Endothelial cell of umbilical vein (primary cell): ENCODE measurements around the gene PSKH1. TPM values are rescaled to one million over a fixed set of nuclear protein-coding genes. Genes with fewer than 3 reads are reported as not detected.

ENCODE experiments used
- BruUV-seq: library from RNA; stranded (reverse); fragments of 400-500 nt; replicated peaks from 2 replicates; lab custom pipeline; 2021; lab: Mats Ljungman, UMichigan
- CTCF ChIA-PET: fragments of 300-600, 350-600 bp; sonication (Branson Sonifier 250); formaldehyde crosslinking; loops from one replicate; lab custom pipeline; 2021; ENCODE audit warnings: antibody characterized with exemption, inconsistent platforms; lab: Charles Lee
- POLR2A ChIA-PET: fragments of 300-600, 350-600 bp; sonication (Branson Sonifier 250); formaldehyde crosslinking; loops from one replicate; lab custom pipeline; 2021; ENCODE audit warnings: antibody characterized with exemption, inconsistent platforms; lab: Charles Lee
- DNase-seq: peaks from one replicate; pipeline ENCODE4 v3.0.0-alpha.2; 2011; ENCODE audit warnings: low read depth, low spot score
- FAIRE-seq: peaks from 2 replicates; lab custom pipeline; 2011; peaks lifted over from hg19 to GRCh38; lab: Jason Lieb, UNC
- H2AFZ ChIP-seq: 2 replicates; pipeline ENCODE4 v1.6.0; 2012; ENCODE audit warnings: low read depth, low read length, control low read depth, inconsistent platforms
- H3K27ac ChIP-seq: 2 replicates; pipeline ENCODE4 v1.5.1; 2011; ENCODE audit warnings: low read depth, mild to moderate bottlenecking, control low read depth, low read length, moderate library complexity; ENCODE audit not compliant: insufficient read depth
- H3K27me3 ChIP-seq, 2 experiments: 2 replicates each; pipeline versions ENCODE4 v1.6.0 to v1.6.1; 2011; ENCODE audit warnings: low read length in 2 of 2, mixed read lengths in 1 of 2; ENCODE audit not compliant: control insufficient read depth in 2 of 2, insufficient read depth in 2 of 2
- H3K36me3 ChIP-seq, 2 experiments: 2 replicates in 1 of 2; 3 replicates in 1 of 2; pipeline ENCODE4 v1.5.1; 2011; ENCODE audit warnings: low read length in 2 of 2, mild to moderate bottlenecking in 1 of 2, moderate library complexity in 1 of 2; ENCODE audit not compliant: control insufficient read depth in 2 of 2, insufficient read depth in 2 of 2; ENCODE audit errors: extremely low read depth in 1 of 2
- H3K4me1 ChIP-seq: 3 replicates; pipeline ENCODE4 v1.5.1; 2011; ENCODE audit warnings: mild to moderate bottlenecking, low read length; ENCODE audit not compliant: control insufficient read depth, insufficient read depth; ENCODE audit errors: extremely low read depth
- H3K4me2 ChIP-seq: 2 replicates; pipeline ENCODE4 v1.6.1; 2011; ENCODE audit warnings: low read length, control low read depth, mixed read lengths; ENCODE audit not compliant: insufficient read depth
- H3K4me3 ChIP-seq, 3 experiments: fragments of 200-600 bp in 1 of 3; sonication (generic), shearing (Covaris generic) in 1 of 3; replicated peaks in 1 of 3; 2 replicates each; pipeline ENCODE4 v1.5.1; 2011 to 2016; ENCODE audit warnings: control low read depth in 3 of 3, low read length in 3 of 3, mild to moderate bottlenecking in 2 of 3, inconsistent platforms in 1 of 3, low read depth in 1 of 3, moderate library complexity in 1 of 3; ENCODE audit not compliant: insufficient read depth in 1 of 3
- H3K79me2 ChIP-seq: 2 replicates; pipeline ENCODE4 v1.6.0; 2012; ENCODE audit warnings: low read length, inconsistent platforms; ENCODE audit not compliant: control insufficient read depth, insufficient read depth
- H3K9ac ChIP-seq: replicated peaks from 2 replicates; pipeline ENCODE3; 2011; ENCODE audit warnings: low read length, control low read depth; ENCODE audit not compliant: insufficient read depth; ENCODE audit errors: extremely low read depth
- H3K9me1 ChIP-seq: replicated peaks from 3 replicates; pipeline ENCODE4 v1.6.0; 2011; ENCODE audit warnings: mild to moderate bottlenecking, low read length; ENCODE audit not compliant: control insufficient read depth, insufficient read depth; ENCODE audit errors: extremely low read depth
- H3K9me3 ChIP-seq: replicated peaks from 2 replicates; pipeline ENCODE4 v1.5.1; 2012; ENCODE audit warnings: low read length, inconsistent platforms; ENCODE audit not compliant: control insufficient read depth, insufficient read depth
- H4K20me1 ChIP-seq: replicated peaks from 2 replicates; pipeline ENCODE3; 2011; ENCODE audit warnings: mild to moderate bottlenecking, low read length; ENCODE audit not compliant: control insufficient read depth, insufficient read depth; ENCODE audit errors: extremely low read depth
- CTCF ChIP-seq, 2 donors: IDR thresholded peaks; 1 replicate in 1 of 2; 2 replicates in 1 of 2; pipeline ENCODE4 v1.5.1; 2011; ENCODE audit warnings: low read length in 2 of 2, mild to moderate bottlenecking in 2 of 2, moderate library complexity in 2 of 2, control low read depth in 1 of 2, inconsistent platforms in 1 of 2, low read depth in 1 of 2; ENCODE audit not compliant: insufficient read depth in 1 of 2; ENCODE audit errors: extremely low read depth in 1 of 2
- EZH2 ChIP-seq: IDR thresholded peaks from 2 replicates; pipeline ENCODE4 v1.6.1; 2012; ENCODE audit warnings: borderline replicate concordance, low read depth, mild to moderate bottlenecking, moderate library complexity, low read length, inconsistent platforms; ENCODE audit not compliant: severe bottlenecking
- FOS ChIP-seq: IDR thresholded peaks from 2 replicates; pipeline ENCODE4 v1.6.1; 2011; ENCODE audit warnings: mild to moderate bottlenecking, low read length, moderate library complexity, borderline replicate concordance; ENCODE audit not compliant: insufficient read depth
- GATA2 ChIP-seq: IDR thresholded peaks from 2 replicates; pipeline ENCODE4 v1.7.0; 2011; ENCODE audit warnings: low read depth, mild to moderate bottlenecking, moderate library complexity, mixed read lengths, low read length; ENCODE audit not compliant: insufficient read length, insufficient read depth
- JUN ChIP-seq: IDR thresholded peaks from 2 replicates; pipeline ENCODE4 v1.6.1; 2011; ENCODE audit warnings: borderline replicate concordance, low read depth; ENCODE audit not compliant: insufficient read length, insufficient read depth
- MAX ChIP-seq: IDR thresholded peaks from 2 replicates; pipeline ENCODE4 v1.6.1; 2011; ENCODE audit not compliant: insufficient read depth, insufficient read length
- MYC ChIP-seq: IDR thresholded peaks from one replicate; pipeline ENCODE4 v1.6.1; 2011; ENCODE audit warnings: mild to moderate bottlenecking, low read depth, low read length
- POLR2A ChIP-seq: IDR thresholded peaks from 2 replicates; pipeline ENCODE4 v1.6.1; 2012; ENCODE audit warnings: low read depth, mild to moderate bottlenecking, control low read depth, low read length
- POLR2AphosphoS5 ChIP-seq: IDR thresholded peaks from 2 replicates; pipeline ENCODE4 v1.6.1; 2012; ENCODE audit warnings: low read depth, mild to moderate bottlenecking, control low read depth, low read length, moderate library complexity; ENCODE audit not compliant: insufficient read depth
- dilution Hi-C: fragments of 300-500 bp; cut with MboI; formaldehyde crosslinking; loops from one replicate; pipeline ENCODE4 v1.15.0; 2019; ENCODE audit warnings: low sequenced_read_pairs; ENCODE audit not compliant: extremely low pct_ligation_motif_present
- intact Hi-C: fragments of 100-400 bp; cut with micrococcal nuclease; formaldehyde crosslinking; loops from one replicate; pipeline ENCODE4 v1.10.0; 2022
- polyA plus RNA-seq, 4 experiments: library from polyadenylated mRNA; depleted of rRNA in 3 of 4; stranded (reverse) in 3 of 4; unstranded in 1 of 4; fragments of >200 nt; gene quantifications; 2 replicates each; pipeline versions ENCODE4 v1.2.1 to v1.2.3, GENCODE V29; 2011 to 2012; ENCODE audit warnings: missing spikeins in 1 of 4
- total RNA-seq: library from RNA; stranded (reverse); gene quantifications from 2 replicates; pipeline ENCODE4 v1.2.3, GENCODE V29; 2021

Gene PSKH1
- total and polyA plus RNA-seq, 2 donors (not counting 3 experiments of a cell fraction or from before 2014, with no cell fraction given) = 25.9 to 42.6 TPM

- dilution Hi-C loops = no loop called here
- DNase-seq = no peak
- Histone ChIP-seq H3K4me1 (peaks cover 13% of the 10 kb centered on the region), H3K27me3 (no peaks in the 10 kb centered on the region), H3K4me2 (no peak overlapping the region), H3K4me3 (no peak overlapping the region), H3K9me3 (no peaks in the 10 kb centered on the region), H2AFZ (no peak overlapping the region), H3K9me1 (no peaks in the 10 kb centered on the region), H4K20me1 (no peaks in the 10 kb centered on the region), H3K79me2 (no peaks in the 10 kb centered on the region), H3K27ac (no peak overlapping the region), H3K9ac (no peak overlapping the region), H3K36me3 (peaks cover 0 to 5% of the 10 kb centered on the region in 2 experiments)
- ChIA-PET POLR2A (no interaction called here), CTCF (interaction anchor here (0.9 to 5.7 kb wide), 7 partner anchors 9 to 413 kb away, joined by 3 to 42 read pairs (median 6); partner anchors contain the start of gene NRN1L)
- no peak for FAIRE-seq
- no peak for TF ChIP-seq CTCF (IDR thresholded peaks at IDR 0.05; ENCODE audit: extremely low read depth in 1 of 2, insufficient read depth in 1 of 2, low read depth in 1 of 2, low read length in 2 of 2)
- TF ChIP-seq FOS = no peak
- no peak for TF ChIP-seq POLR2A
- no peak for TF ChIP-seq MYC
- no peak for TF ChIP-seq GATA2
- no peak for TF ChIP-seq MAX
- no peak for TF ChIP-seq EZH2
- no peak for TF ChIP-seq JUN
- TF ChIP-seq POLR2AphosphoS5 = no peak
- intact Hi-C loops = no loop called here
- BruUV-seq = no TSS peak
Observed at GRCh38 chr16:67933805-67934204, 40.8 kb downstream of the PSKH1 start.
